NCI-H1694 (cell line): ENCODE results near the gene TBC1D2.
A peak's percentile ranks its signal among the peaks of the same experiment; 100 is the strongest.

Experiments used
- DNase-seq: peaks from one replicate; lab custom pipeline; 2025; lab: John Stamatoyannopoulos, UW

Gene TBC1D2

GRCh38 chr9:98236901-98237487 lies 18.5 kb downstream of the TBC1D2 start:
- no peak for DNase-seq

- no peak for DNase-seq
These were observed 20.3 kb downstream of the TBC1D2 start for GRCh38 chr9:98235126-98235525.

DNA sequence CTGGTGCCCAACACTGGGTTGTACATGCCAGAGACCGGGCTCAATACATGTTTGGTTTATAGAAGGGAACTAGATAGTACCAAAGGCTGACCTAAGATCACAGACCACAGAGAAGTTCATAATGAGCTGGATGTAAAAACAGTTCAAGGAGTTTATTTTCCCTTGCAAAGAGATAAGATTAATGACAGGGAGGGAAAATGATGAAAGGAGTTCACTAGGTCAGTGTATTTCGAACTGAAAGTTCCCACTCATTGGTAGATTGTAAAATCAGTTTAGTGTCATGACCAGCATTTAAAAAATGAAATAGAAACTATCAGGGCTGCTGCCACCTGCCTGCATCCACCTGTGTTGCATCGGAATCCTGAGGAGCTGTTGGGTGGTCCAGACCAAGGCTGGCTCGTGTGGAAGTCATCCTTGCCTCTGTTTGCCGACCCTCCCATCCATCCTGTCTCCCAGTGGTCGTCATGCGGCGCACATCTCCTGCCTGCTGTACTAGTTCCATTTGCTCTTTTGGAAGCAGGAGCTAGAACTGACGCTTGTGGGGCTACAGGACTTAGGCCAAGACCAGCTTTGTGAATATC lies 21.1 kb downstream of the TBC1D2 start:
- DNase-seq, result no peak

- no peak for DNase-seq
These were observed 22.5 kb downstream of the TBC1D2 start for GRCh38 chr9:98232926-98233325.

DNA sequence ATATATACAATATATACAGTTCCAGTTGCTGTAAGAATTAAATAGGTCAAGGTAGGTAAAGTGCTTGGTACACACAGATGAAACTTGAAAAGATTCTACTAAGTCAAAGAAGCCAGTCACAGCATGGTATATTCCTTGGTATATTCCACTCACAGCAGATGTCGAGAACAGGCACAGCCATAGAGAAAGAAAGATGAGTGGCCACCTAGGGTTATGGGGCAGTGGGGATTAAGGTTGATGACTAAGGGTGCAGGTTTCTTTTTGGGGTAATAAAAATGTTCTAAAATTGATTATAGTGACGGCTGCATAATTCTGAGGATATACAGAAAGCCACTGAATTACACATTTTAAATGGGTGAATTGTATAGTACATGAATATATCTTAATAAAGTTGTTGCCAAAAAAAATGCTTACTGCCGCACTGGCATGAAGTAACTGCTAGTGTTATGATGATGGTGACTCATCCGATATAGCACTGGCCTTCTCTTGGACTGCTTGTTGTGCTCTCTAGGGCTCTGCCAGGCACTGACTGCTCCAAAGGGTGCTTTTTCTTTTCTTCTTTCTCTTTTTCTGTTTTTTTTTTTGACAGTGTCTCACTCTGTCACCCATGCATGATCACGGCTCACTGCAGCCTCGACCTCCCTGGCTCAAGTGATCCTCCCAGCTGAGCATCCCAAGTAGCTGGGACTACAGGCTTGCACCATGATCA lies 23.5 kb downstream of the TBC1D2 start:
- no peak for DNase-seq

GRCh38 chr9:98230789-98231188 lies 24.7 kb downstream of the TBC1D2 start:
- no peak for DNase-seq

- DNase-seq, result no peak
These were observed 25.1 kb downstream of the TBC1D2 start for GRCh38 chr9:98230304-98230703.

DNA sequence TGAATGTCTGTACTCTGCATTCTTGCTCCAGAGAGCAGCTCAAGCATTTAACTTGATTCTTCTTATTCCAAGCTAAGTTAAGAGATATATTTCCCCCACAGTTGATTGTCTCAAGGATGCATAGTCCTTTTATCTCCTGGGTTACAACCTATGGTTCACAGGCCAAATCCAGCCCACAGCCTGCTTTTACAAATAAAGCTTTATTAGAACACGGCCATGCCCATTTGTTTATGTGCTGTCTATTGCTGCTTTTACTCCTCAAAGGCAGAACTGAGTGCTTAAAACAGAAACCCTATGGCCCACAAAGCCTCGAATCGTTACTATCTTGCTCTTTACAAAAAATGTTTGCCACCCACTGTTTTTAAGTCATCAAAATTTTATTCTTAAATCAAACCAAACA lies 25.8 kb downstream of the TBC1D2 start:
- no peak for DNase-seq

DNA sequence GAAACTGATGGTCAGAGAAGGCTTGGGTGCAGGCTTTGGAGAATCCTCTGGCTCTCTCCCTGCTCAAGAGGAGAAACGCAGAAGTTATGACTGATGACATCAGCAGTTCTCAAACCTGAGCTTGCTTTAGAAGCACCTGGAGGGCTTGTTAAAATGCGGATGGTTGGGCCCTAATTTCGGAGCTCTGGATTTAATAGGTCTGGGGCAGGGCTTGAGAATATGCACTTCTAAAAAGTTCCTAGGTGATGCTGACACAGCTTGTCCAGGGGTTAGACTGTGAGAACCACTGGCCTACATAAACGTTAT lies 26.4 kb downstream of the TBC1D2 start:
- DNase-seq, result no peak

DNA sequence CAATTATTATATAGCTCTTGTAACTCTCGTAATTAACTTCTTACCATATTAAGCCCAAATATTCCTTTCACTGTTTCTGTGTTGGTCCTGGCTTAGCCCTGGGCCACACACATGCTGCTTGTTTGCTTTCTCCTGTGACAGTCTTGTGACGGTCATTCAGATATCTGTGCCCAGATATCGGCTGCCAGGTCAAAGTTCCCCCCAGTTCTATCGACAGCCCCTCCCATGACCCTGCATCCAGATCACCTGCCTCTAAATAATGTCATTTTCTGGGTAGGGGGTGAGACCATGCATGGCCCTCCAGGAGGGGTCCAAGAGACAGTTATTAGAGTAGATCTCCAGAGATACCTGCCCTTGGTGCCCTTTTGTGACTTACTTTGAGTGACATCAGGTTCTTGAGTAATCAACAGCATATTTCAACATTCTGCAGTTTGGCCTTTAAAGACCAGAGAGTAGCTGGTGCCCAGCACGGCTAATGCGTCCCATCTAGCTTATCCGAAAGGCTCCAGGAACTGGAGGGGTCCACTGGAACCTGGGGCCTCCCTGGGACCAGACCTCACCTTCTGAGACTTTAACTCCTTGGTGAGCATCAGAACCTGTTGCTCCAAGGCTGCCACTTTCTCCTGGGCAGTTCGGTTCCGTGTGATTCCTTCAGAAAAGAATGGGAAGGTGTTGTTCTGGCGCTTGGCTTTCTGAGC lies 26.9 kb downstream of the TBC1D2 start:
- no peak for DNase-seq

DNA sequence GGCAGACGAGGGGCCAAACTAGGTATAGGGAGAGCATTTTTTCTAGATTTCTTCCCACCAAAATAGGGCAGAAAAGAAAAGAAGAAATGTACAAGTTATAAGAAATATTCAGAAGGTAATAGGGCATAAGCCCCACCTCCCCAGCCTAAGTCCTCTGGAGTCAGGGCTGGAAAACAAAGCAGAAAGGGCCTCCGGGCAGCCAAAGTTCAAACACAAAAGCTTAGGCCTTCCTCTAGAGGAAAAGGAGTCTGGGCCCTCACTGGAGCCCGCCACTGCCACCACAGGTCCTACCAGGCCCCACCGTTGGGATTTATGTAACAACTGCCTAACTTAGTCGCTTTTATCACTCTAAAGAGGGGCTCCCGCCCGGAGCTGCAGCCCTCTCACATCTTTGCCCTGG lies 27.6 kb downstream of the TBC1D2 start:
- DNase-seq, result no peak

DNA sequence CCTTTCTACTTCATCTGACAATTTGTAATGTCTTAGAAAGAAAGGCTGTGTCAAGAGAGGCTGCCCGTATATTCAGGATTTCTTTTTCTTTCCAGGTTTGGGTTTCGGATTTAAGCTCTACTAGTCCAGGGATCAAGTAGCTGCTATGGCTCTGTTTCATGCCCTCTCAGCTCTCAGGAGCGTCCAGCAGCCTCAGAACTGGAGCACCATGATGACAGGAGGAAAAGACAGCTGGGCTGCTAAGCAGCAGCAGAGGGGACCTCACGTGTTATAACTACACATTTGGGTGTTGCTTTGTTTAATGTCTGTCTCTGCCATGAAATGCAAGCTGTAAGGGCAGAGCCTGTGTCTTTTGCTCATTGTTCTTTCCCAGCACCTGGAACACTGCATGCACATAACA lies 28.5 kb downstream of the TBC1D2 start:
- DNase-seq, result peak; percentile 74

DNA sequence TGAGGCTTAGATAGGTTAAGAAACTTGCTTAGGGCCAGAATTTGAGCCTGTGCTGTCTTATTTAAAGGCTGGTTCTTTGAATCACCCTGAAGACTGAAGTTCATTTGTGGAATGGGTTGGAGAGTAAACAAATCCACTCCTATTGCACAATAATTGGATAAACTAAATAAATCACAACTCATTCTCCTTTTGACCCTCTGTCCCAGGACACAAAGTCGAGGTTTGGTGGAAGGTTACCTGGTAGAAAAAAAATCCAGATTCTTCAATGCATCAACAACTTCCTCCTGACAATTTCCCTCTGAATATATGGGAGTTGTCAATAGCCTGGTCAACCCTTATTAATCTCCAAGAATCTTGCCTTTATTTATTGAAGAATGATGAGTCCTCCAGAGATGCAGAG lies 28.9 kb downstream of the TBC1D2 start:
- no peak for DNase-seq

DNA sequence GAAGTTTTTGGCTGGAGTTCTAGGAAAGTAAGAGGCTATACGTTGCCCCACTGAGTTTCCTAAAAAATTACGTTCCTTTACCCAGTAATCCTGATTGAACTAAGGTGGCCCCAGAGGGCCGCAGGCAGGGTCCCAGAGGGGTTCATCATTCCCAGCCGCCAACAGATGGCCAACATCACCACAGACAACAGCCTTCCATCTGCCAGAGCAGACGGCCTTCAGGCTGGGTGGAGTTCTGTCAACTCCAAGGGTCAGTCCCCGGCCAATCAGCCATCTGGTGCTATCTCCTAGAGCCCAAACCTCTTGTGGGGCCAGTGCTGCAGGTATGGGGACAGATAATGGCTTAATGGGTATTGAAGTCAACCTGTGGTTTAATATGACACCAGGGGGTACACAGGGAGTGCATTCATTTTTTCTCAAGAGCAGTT lies 30.4 kb downstream of the TBC1D2 start:
- DNase-seq, result peak; percentile 24

DNA sequence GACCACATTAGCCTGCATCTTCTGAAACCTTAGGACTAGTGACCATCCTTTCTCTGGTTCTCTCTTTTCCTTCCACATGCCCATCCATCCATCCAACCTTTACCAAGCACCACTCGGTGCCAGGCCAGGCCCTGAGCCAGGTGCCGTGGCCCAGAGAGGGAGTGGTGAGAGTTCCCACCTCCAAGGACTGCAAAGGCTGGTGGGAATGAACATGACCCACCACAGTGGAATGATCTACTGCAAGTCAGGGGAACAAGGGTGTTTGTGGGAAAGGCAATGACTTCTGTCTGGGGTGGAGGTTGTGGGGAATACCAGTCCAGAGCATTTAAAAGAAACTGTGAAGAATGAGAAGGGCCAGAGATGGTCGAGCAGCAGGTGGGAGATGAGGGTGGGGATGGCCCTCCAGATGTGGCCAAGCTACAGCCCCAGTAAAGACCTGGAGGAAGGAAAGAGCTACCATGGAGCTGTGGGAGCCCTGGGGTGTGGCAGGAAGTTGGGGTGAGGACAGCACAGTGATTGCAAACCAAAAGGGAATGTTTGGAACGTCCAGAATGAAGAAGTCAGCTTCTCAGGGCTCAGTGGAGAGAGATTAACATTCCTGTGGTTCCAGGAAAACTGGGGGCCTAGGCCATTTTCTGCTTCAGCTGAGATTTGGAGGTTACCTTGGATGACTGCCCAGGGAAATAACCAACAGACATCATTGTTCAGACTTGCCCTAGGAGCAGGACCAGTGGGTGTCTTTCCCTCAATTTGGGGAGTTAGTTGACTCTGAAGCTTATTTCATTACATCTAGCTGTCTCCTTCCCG lies 32.4 kb downstream of the TBC1D2 start:
- no peak for DNase-seq

GRCh38 chr9:98220911-98221310 lies 34.5 kb downstream of the TBC1D2 start:
- no peak for DNase-seq

- DNase-seq, result no peak
These were observed 35.6 kb downstream of the TBC1D2 start for GRCh38 chr9:98219794-98220370.

GRCh38 chr9:98219364-98219716 lies 36.1 kb downstream of the TBC1D2 start:
- DNase-seq, result no peak

- DNase-seq, result no peak
These were observed 36.7 kb downstream of the TBC1D2 start for GRCh38 chr9:98218562-98219363.

DNA sequence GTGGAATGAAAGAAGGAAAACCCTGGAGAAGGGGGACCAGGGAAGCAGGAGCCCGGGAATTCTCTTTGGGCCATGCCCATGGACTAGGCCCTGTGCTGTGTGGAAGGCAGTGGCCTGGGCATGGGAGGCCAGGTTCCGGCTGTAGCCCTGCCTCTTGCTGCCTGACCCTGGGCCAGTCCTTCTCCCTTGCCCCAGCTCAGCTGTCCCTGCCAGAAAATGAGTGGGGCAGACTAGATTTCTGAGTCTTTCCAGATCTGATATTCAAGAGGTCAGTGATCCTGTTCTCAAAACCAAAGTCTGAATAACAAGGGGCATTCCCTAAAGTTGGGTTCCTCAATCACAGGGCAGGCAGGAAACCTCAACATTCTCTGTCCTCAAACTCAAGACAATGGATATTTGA lies 38.2 kb downstream of the TBC1D2 start:
- no peak for DNase-seq

DNA sequence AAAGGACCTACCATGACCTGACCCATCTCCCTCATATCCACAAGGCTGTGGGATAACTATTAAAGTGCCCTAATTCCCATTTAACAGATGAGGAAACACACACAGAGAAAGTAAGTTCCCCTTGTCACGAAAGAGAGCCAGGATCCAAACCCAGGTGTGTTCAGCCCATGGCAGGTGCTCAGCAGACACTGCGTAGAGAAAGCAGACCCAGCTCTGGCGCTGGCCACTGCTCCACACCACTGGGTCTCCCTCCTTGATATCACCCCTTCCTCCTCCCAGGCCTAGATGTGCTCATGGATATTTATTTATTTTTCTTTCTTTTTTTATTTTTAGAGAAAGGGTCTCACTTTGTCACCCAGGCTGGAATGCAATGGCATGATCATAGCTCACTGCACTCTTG lies 39.1 kb downstream of the TBC1D2 start:
- no peak for DNase-seq
